Vagina (tissue), 2 donors: ENCODE data around the gene KCNA2.

Source experiments
- POLR2A ChIP-seq, 2 donors: fragments of 450-650 bp; IDR thresholded peaks; one replicate each; pipeline ENCODE4 v1.6.1; 2017; ENCODE audit warnings: antibody characterized with exemption in 2 of 2, mild to moderate bottlenecking in 2 of 2, moderate library complexity in 2 of 2
- POLR2AphosphoS5 ChIP-seq, 2 donors: sonication (generic); formaldehyde crosslinking; IDR thresholded peaks; one replicate each; pipeline ENCODE4 v1.9.0; 2017; ENCODE audit warnings: antibody characterized with exemption in 2 of 2, mild to moderate bottlenecking in 2 of 2, low read depth in 1 of 2; ENCODE audit not compliant: insufficient read depth in 1 of 2
- TF ChIP-seq, protein P1 (sequence below), 3 experiments: fragments of 450-650 bp in 2 of 3; fragments of 200-600 bp in 1 of 3; sonication (generic) in 1 of 3; IDR thresholded peaks; one replicate each; pipeline ENCODE4 v1.5.1; 2017 to 2019; ENCODE audit warnings: antibody characterized with exemption in 3 of 3, mild to moderate bottlenecking in 2 of 3, moderate library complexity in 2 of 3

GRCh38 chr1:110595353-110595710 lies 10.8 kb downstream of the KCNA2 start:
- no peak for TF ChIP-seq POLR2A (IDR thresholded peaks at IDR 0.05)
- TF ChIP-seq, protein P1, sequence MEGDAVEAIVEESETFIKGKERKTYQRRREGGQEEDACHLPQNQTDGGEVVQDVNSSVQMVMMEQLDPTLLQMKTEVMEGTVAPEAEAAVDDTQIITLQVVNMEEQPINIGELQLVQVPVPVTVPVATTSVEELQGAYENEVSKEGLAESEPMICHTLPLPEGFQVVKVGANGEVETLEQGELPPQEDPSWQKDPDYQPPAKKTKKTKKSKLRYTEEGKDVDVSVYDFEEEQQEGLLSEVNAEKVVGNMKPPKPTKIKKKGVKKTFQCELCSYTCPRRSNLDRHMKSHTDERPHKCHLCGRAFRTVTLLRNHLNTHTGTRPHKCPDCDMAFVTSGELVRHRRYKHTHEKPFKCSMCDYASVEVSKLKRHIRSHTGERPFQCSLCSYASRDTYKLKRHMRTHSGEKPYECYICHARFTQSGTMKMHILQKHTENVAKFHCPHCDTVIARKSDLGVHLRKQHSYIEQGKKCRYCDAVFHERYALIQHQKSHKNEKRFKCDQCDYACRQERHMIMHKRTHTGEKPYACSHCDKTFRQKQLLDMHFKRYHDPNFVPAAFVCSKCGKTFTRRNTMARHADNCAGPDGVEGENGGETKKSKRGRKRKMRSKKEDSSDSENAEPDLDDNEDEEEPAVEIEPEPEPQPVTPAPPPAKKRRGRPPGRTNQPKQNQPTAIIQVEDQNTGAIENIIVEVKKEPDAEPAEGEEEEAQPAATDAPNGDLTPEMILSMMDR (IDR thresholded peaks at IDR 0.05): no peak
- TF ChIP-seq POLR2AphosphoS5 (IDR thresholded peaks at IDR 0.05; ENCODE audit: insufficient read depth in 1 of 2, low read depth in 1 of 2): no peak
